Liver (tissue), 2 donors: ENCODE data around the gene LYRM9.

Experiments used
- CTCF ChIP-seq: fragments of 150-350 bp; IDR thresholded peaks from 2 replicates; pipeline ENCODE4 v1.5.1; 2017; ENCODE audit warnings: improper control_type of control experiment, low read depth, low read length; ENCODE audit not compliant: missing input control
- TF ChIP-seq, protein P1 (sequence below): IDR thresholded peaks from 2 replicates; pipeline ENCODE4 v1.6.1; 2016; ENCODE audit warnings: antibody characterized with exemption
- TF ChIP-seq, protein P2 (sequence below): IDR thresholded peaks from 2 replicates; pipeline ENCODE4 v1.6.1; 2016; ENCODE audit warnings: antibody characterized with exemption, mild to moderate bottlenecking
- TF ChIP-seq, protein P3 (sequence below): IDR thresholded peaks from 2 replicates; pipeline ENCODE4 v1.6.1; 2016; ENCODE audit warnings: antibody characterized with exemption
- donor health status: healthy.

- TF ChIP-seq, protein P1, sequence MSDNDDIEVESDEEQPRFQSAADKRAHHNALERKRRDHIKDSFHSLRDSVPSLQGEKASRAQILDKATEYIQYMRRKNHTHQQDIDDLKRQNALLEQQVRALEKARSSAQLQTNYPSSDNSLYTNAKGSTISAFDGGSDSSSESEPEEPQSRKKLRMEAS: no peak
- TF ChIP-seq, protein P2, sequence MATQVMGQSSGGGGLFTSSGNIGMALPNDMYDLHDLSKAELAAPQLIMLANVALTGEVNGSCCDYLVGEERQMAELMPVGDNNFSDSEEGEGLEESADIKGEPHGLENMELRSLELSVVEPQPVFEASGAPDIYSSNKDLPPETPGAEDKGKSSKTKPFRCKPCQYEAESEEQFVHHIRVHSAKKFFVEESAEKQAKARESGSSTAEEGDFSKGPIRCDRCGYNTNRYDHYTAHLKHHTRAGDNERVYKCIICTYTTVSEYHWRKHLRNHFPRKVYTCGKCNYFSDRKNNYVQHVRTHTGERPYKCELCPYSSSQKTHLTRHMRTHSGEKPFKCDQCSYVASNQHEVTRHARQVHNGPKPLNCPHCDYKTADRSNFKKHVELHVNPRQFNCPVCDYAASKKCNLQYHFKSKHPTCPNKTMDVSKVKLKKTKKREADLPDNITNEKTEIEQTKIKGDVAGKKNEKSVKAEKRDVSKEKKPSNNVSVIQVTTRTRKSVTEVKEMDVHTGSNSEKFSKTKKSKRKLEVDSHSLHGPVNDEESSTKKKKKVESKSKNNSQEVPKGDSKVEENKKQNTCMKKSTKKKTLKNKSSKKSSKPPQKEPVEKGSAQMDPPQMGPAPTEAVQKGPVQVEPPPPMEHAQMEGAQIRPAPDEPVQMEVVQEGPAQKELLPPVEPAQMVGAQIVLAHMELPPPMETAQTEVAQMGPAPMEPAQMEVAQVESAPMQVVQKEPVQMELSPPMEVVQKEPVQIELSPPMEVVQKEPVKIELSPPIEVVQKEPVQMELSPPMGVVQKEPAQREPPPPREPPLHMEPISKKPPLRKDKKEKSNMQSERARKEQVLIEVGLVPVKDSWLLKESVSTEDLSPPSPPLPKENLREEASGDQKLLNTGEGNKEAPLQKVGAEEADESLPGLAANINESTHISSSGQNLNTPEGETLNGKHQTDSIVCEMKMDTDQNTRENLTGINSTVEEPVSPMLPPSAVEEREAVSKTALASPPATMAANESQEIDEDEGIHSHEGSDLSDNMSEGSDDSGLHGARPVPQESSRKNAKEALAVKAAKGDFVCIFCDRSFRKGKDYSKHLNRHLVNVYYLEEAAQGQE: no peak
- no peak for TF ChIP-seq CTCF
- TF ChIP-seq, protein P3, sequence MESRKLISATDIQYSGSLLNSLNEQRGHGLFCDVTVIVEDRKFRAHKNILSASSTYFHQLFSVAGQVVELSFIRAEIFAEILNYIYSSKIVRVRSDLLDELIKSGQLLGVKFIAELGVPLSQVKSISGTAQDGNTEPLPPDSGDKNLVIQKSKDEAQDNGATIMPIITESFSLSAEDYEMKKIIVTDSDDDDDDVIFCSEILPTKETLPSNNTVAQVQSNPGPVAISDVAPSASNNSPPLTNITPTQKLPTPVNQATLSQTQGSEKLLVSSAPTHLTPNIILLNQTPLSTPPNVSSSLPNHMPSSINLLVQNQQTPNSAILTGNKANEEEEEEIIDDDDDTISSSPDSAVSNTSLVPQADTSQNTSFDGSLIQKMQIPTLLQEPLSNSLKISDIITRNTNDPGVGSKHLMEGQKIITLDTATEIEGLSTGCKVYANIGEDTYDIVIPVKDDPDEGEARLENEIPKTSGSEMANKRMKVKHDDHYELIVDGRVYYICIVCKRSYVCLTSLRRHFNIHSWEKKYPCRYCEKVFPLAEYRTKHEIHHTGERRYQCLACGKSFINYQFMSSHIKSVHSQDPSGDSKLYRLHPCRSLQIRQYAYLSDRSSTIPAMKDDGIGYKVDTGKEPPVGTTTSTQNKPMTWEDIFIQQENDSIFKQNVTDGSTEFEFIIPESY: no peak
These were observed 35.4 kb upstream of the LYRM9 start for GRCh38 chr17:27928587-27928986.
